Measurements from ENCODE around the gene GPR171.
"Not testable (repeated sequence)": the region's sequence is repeated elsewhere in the genome, so short reads cannot be mapped to it uniquely, and the experiment has no call there.

GPR171 gene

DNA sequence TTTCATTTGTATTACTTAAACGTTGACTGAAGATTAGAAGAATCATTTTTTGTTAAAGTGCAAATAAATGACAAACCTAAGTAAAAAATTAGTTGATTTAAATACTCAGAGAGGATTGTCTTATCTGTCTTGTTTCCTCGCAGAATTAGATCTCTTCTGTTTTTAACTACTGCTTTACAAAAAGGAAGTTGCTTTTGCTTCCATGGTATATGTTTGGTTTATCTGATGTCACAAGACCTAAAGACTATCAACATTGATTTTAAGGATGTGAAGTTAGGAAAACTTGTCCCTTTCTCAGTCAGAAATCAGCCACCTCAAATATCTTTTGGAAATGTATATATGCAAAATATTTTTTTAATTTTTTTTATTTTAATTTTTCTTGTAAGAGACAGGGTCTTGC is 28.7 kb downstream of the GPR171 start:
- no peak for FAIRE-seq

DNA sequence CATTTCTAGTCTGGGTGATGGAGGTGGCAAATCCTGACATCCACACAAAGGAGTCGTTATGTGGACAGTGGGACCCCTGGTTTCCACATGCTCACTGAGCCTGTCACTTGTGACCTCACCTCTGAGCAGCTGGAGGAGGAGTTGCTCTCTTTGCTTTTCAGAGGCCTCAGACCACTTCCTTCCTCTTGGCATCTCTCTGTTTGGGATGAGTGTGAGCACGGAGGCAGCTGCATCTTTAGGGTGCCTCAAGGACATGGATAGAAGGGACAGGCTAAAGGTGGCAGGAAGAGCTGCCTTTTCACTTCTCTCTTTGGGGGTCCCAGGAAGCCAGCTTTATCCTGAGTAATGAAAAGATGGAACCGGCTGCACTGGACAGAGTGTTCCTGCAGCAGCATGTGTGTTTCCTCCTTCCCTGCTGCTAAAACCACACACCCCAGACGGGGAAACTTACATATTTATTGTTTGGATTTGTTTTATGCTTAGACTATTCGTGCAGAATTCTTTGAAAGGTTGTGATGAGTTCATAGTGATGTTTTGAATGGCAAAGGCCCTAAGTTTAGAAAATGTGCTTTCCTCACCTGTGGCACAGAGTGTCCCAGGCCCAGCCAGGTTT is 31.8 kb downstream of the GPR171 start:
- FAIRE-seq = no peak

DNA sequence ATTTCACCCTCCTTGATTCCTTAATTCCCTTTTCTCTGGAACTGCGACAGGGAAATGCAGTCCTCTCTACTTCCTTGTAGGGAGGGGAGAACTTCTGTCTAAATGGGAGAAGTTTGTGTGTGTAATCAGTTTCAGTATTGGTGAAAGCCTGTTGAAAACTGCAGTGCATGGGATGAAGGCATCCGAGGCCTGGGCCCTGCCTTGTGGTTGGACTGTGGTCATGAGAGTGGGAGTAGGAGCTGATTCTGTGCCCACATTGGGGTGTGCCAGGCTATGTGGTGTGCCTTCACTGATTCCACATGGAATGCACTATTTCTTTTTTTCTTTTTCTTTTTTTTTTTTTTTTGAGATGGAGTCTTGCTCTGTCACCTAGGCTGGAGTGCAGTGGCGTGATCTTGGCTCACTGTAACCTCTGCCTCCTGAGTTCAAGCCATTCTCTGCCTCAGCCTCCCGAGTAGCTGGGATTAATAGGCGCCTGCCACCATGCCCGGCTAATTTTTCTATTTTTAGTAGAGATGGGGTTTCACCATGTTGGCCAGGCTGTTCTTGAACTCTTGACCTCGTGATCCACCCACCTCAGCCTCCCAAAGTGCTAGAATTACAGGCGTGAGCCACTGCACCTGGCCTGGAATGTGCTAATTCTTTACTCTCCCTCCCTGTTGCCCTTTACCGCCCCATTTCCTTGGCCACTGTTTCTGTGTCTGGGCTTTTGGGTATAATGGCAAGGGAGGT is 32.9 kb downstream of the GPR171 start:
- not testable (repeated sequence) for FAIRE-seq

DNA sequence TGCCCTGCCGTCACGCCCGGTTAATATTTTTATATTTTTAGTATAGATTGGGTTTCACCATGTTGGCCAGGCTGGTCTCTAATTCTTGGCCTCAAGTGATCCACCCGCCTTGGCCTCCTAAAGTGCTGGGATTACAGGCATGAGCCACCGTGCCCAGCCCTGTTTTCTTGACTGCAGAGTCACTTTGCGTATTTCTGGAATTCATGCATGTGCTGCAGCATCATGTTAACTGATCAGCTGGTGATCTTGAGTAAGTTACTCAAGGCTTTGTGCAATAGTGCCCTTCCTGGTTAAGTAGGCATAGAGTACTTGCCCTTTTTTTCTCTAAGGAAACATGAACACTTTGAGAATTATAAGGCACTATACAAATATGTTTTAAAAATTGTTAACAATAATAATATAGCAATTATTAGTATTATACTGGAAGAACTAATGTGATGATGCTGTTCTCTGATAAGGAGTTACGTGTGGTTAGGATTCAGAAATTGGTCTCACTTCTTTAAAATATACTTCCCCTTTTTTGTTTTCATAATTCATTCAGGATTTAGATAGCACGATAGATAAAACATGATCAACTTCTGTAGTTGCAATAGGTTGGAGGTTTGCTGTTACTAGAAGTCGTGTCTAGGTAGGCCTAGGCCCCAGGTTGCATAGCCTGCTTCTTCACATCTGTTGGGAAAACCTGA is 33.6 kb downstream of the GPR171 start:
- FAIRE-seq = no peak

DNA sequence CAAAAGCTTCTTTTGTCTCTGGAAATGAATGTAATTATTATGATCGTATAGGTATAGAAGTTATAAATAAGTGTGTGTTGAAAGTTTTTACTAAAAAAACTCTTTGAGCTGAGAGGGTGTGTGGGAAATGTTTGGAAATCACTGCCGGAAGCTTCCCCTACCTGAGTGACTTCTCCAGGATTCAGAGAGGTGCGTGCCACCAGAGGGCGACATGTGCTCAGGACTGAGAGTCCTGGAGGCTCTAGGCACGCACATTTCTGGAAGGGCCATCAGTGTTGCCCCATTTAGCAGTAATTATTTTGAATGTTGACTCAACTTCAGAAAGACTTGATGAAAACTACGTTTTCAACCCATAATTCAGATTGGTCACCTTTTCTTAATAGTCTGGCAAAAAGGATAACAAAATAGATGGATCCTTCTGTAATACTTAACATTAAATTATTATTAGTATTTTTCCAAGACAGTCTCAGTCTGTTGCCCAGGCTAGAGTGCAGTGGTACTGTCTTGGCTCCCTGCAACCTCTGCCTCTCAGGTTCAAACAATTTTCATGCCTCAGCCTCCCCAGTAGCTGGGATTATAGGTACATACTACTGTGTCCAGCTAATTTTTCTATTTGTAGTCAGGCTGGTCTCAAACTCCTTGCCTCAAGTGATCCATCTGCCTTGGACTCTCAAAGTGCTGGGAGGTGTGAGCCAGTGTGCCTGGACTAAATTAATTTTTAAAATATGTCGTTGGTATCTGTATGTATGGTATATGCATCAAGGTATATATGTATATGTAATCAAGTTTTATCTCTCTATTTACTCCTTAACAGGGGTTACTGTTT is 34.5 kb downstream of the GPR171 start:
- FAIRE-seq = no peak

DNA sequence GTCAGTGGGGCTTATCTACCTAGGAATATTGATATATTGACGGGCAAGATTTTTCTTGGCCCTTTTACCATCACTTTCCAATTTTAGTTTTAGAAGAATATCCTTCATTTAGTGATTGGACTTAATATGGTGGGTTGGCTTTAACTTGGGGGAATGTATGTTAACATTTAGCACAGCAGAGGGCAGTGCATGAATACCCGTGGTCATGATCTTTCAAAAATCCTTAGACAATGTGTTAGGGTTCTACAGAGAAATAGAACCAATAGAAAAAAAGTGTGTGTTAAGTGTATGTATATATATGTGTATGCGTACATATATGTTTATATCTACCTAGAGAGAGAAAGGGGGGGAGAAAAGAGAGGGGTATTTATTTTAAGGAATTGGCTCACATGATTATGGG is 36.9 kb downstream of the GPR171 start:
- no peak for FAIRE-seq

DNA sequence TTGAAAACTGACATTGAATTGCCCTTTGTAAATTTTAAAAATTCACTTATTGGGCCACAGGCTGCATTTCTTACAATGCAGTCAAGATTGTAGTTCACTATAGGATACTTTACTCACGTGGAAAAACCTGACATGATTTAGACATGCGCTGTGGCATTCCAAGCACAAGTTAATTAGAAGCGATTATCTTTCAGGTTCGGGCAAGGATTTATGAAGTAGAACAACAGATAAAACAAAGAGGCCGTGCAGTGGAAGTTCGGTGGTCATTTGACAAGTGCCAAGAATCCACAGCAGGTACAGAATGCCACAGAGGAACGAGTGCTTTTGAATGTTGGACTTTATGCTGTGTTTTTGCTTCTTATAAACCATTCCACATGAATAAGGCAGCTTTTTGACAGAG is 37.8 kb downstream of the GPR171 start:
- no peak for FAIRE-seq

DNA sequence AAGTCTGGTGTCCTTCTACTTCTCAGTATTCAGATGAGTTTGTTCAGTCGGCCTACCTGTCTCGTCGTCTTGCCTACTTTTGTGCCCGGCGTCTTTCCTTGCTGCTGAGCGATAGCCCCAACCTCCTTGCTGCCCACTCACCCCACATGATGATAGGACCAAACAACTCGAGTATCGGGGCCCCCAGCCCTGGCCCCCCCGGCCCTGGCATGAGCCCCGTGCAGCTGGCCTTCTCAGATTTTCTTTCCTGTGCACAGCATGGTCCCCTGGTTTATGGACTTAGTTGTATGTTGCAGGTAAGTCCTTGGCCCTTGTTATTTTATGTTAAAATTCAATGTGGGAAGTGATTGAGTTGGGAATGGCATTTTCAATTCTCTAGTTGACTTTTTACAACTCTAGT is 43.2 kb downstream of the GPR171 start:
- no peak for FAIRE-seq

DNA sequence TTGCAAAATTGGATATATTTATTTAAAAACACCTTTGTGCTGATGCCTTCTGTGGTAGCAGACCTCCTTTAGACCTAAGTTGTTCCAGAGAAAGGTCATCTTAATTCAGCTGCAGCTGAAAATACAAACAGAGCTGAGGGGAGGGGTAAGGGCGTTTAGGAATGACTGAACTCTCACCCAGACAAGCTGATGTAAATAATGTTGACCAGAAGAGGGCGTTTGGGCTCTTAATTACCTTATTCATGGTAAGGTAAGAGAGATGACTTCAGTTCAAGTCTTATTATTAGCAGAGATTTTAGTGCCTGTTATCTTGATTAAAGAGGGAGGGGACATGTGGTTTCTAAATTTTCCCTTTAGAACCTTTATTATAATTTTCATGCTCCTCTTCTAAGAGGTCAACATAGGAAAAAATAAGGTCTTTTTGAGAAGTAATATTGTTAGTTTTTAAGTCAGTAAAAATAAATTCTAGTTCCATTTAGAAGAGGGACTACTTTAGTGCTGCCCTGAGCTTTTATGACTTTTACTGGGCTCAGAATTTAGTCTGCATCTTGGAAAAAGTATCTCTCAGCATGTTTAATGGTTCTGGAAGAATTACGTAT is 46.3 kb downstream of the GPR171 start:
- no peak for FAIRE-seq

DNA sequence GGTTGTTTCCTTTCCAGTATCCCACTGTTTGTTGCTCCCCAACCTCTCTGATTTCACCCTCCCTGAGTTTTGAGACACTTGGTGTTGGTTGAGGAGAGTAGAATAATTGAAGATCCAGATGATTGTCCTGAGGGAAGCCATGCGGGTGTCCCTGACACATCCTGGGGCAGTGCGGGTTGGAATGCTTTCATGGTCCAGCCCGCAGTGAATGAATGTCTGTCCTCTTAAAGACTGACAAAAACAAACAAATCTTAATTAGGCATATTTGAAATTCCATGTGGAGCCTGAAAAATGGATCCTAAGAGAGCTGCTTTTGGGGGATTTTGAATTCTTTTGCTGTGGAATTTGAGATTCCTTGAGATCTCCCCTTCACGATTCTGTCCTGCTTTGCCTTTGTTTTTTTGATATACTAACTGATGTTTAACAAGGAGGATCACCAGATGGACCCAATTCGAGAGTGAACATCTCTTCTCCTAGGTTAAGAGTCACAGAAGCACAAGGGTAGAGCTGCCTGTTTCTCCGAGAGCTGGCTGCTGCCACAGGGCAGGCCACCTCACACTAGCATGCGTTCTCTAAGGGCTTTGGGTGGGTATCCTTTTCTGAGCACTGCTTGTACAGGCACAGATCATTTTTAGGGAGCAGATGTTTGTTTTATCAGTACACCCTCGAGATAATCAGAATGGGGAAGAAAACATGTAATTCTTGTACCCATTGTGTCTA is 47.4 kb downstream of the GPR171 start:
- FAIRE-seq = no peak

DNA sequence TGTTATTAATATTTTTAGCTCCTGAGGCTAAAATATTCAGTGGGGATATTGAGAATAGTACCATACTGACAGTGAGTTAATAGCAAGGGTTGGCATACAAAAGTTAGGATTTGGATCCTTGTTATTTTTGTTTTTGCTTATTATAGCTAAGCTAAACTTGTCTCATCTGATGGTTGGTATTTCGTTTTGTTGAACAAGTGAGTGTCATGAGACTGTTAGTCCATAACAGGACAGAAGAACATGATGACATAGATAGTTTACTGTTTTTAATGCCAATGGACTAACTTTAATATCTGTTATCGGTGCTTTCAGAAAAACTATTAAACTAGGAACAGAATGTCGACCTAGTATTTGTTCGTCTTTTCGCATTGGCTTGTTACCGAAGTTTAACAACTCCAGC is 48.5 kb downstream of the GPR171 start:
- FAIRE-seq = peak; percentile 49

DNA sequence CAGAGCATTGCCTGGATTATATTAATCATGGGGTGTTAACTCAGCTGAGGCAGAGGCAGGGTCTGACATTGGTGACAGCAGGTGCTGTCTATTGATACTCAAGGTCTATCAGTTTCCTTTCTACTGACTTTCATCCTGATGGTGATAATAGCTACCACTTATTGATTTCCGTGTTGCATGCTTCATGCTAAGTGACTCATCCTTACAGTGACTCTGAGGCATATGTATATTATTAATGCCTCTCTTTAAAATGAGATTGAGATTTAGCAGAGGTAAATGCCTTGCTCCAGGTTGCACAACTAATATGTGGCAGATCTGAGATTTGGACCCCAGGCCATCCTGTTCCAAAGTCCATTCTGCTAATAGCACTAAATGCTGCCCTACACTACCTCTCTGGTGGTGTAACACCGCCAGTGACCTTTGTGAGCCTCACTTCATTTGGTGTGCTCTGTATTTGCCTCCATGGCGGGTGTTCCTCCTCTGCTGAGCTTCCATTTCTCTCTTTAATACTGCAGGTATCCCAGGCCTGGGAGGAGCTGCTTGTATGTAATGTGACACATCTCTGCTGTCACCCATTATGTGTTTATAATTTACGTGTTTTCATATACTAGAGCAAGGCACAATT is 50.4 kb downstream of the GPR171 start:
- FAIRE-seq = no peak

All from islet of Langerhans (tissue), 1 donor.